OCI-LY7 (cell line): Measurements from ENCODE around the gene ITPRID1. TPM values are rescaled to one million over a fixed set of nuclear protein-coding genes. Genes with fewer than 3 reads are reported as not detected.

Experiments used
- BruUV-seq: library from RNA; stranded (reverse); fragments of 400-500 nt; replicated peaks from 2 replicates; lab custom pipeline; 2021; lab: Mats Ljungman, UMichigan
- CTCF ChIA-PET: fragments of 300-600 bp; sonication (Branson Sonifier 250); formaldehyde crosslinking; loops from one replicate; lab custom pipeline; 2022; ENCODE audit warnings: antibody characterized with exemption; ENCODE audit not compliant: unreplicated experiment; lab: Charles Lee
- POLR2A ChIA-PET: fragments of 300-600 bp; sonication (Branson Sonifier 250); formaldehyde crosslinking; loops from one replicate; lab custom pipeline; 2022; ENCODE audit warnings: antibody characterized with exemption; lab: Charles Lee
- DNase-seq: peaks from one replicate; pipeline ENCODE4 v3.0.0-alpha.2; 2015; ENCODE audit warnings: low spot score
- H2AFZ ChIP-seq: fragments of 200-600 bp; sonication (generic), shearing (Covaris generic); 2 replicates; pipeline ENCODE4 v1.6.1; 2014; ENCODE audit warnings: mild to moderate bottlenecking, antibody characterized with exemption, low read length, moderate library complexity
- H3K27ac ChIP-seq: fragments of 200-600 bp; sonication (generic); 2 replicates; pipeline ENCODE4 v1.5.1; 2014; ENCODE audit warnings: mixed run types, low read depth, mild to moderate bottlenecking, moderate library complexity, low read length, inconsistent platforms; ENCODE audit not compliant: poor library complexity, severe bottlenecking
- H3K36me3 ChIP-seq: fragments of 200-600 bp; sonication (generic); 2 replicates; pipeline ENCODE4 v1.6.1; 2014; ENCODE audit warnings: mild to moderate bottlenecking, antibody characterized with exemption, low read length, moderate library complexity, mixed read lengths; ENCODE audit not compliant: insufficient read depth
- H3K4me1 ChIP-seq: fragments of 200-600 bp; sonication (generic); 2 replicates; pipeline ENCODE4 v1.5.1; 2014; ENCODE audit warnings: mild to moderate bottlenecking, low read length; ENCODE audit not compliant: insufficient read depth, poor library complexity, severe bottlenecking
- H3K4me2 ChIP-seq: fragments of 200-600 bp; sonication (generic); 2 replicates; pipeline ENCODE4 v1.6.1; 2014; ENCODE audit warnings: mild to moderate bottlenecking, low read length
- H3K4me3 ChIP-seq: fragments of 200-600 bp; sonication (generic); 2 replicates; pipeline ENCODE4 v1.5.1; 2014; ENCODE audit warnings: mild to moderate bottlenecking, low read depth, low read length; ENCODE audit not compliant: poor library complexity, severe bottlenecking
- H3K79me2 ChIP-seq: fragments of 200-600 bp; sonication (generic); 2 replicates; pipeline ENCODE4 v1.6.1; 2016; ENCODE audit warnings: low read depth, mild to moderate bottlenecking, low read length, moderate library complexity, mixed read lengths; ENCODE audit not compliant: insufficient read depth
- H3K9me2 ChIP-seq: fragments of 200-600 bp; sonication (generic); 2 replicates; pipeline ENCODE4 v1.6.1; 2016; ENCODE audit warnings: mild to moderate bottlenecking, low read length, mixed read lengths; ENCODE audit not compliant: insufficient read depth
- H3K9me3 ChIP-seq: fragments of 200-600 bp; sonication (generic); 2 replicates; pipeline ENCODE4 v1.6.1; 2014; ENCODE audit warnings: mild to moderate bottlenecking, mixed run types, low read length, mixed read lengths
- H4K20me1 ChIP-seq: fragments of 200-600 bp; sonication (generic); 2 replicates; pipeline ENCODE4 v1.6.1; 2014; ENCODE audit warnings: mild to moderate bottlenecking, antibody characterized with exemption, low read length, moderate library complexity, mixed read lengths; ENCODE audit not compliant: insufficient read depth
- EZH2phosphoT487 ChIP-seq: fragments of 200-600 bp; sonication (generic); IDR thresholded peaks from 2 replicates; pipeline ENCODE4 v1.6.1; 2018; ENCODE audit warnings: low read depth, borderline replicate concordance, mild to moderate bottlenecking, mixed run types, antibody characterized with exemption, low read length, moderate library complexity, mixed read lengths
- intact Hi-C: fragments of 100-400 bp; cut with micrococcal nuclease; formaldehyde crosslinking; loops from one replicate; pipeline ENCODE4 v1.10.0; 2022; ENCODE audit not compliant: unreplicated experiment
- total RNA-seq, 2 experiments: library from RNA; depleted of rRNA in 1 of 2; stranded (reverse); fragments of >200 nt in 1 of 2; shearing (Covaris generic) in 1 of 2; gene quantifications; 2 replicates each; pipeline ENCODE4 v1.2.3, GENCODE V29; 2014 to 2022
- TF ChIP-seq, protein P1 (sequence below): fragments of 200-600 bp; sonication (generic); conservative IDR thresholded peaks from 2 replicates; pipeline ENCODE4 v1.5.1; 2014; ENCODE audit warnings: mild to moderate bottlenecking, antibody characterized with exemption, low read length, moderate library complexity, mixed read lengths

Gene ITPRID1
- total RNA-seq, 2 experiments from 2014 or later = not detected

- no TSS peak for BruUV-seq
- no peaks in the 10 kb centered on the region for H3K79me2 ChIP-seq
- no peaks in the 10 kb centered on the region for H3K9me2 ChIP-seq
- no peak overlapping the region for H2AFZ ChIP-seq
- no peaks in the 10 kb centered on the region for H3K9me3 ChIP-seq
- H3K4me1 ChIP-seq = no peaks in the 10 kb centered on the region
- DNase-seq = no peak
- TF ChIP-seq, protein P1, sequence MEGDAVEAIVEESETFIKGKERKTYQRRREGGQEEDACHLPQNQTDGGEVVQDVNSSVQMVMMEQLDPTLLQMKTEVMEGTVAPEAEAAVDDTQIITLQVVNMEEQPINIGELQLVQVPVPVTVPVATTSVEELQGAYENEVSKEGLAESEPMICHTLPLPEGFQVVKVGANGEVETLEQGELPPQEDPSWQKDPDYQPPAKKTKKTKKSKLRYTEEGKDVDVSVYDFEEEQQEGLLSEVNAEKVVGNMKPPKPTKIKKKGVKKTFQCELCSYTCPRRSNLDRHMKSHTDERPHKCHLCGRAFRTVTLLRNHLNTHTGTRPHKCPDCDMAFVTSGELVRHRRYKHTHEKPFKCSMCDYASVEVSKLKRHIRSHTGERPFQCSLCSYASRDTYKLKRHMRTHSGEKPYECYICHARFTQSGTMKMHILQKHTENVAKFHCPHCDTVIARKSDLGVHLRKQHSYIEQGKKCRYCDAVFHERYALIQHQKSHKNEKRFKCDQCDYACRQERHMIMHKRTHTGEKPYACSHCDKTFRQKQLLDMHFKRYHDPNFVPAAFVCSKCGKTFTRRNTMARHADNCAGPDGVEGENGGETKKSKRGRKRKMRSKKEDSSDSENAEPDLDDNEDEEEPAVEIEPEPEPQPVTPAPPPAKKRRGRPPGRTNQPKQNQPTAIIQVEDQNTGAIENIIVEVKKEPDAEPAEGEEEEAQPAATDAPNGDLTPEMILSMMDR = no peak
- TF ChIP-seq EZH2phosphoT487 = no peak
- H3K27ac ChIP-seq = no peak overlapping the region
- intact Hi-C loops = no loop called here
- no peak overlapping the region for H3K4me3 ChIP-seq
- H4K20me1 ChIP-seq = no peaks in the 10 kb centered on the region
- POLR2A ChIA-PET = no interaction called here
- no peaks in the 10 kb centered on the region for H3K36me3 ChIP-seq
- H3K4me2 ChIP-seq = no peak overlapping the region
- CTCF ChIA-PET = no interaction called here
These were observed 138.1 kb downstream of the ITPRID1 start for GRCh38 chr7:31652063-31652326.

DNA sequence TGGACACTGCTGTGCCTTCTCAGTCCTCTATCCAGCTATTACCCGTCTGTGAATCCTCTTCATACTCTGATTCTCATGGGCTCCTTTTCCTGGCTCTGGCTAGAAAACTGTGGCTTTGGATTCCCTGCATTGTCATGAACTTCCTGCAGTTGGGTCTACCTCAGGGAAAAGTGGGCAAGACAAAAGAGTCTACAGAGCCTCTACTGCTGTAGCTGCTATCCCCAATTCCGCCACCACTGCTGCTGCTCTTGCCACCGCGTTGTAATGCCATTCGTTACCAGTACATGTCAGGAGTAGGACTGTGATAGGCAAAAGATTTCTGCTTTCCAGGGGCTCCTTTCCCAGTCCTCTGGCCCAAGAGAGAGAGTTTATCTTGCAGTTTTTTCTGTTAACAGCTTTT lies 149.2 kb downstream of the ITPRID1 start:
- DNase-seq = no peak
- Histone ChIP-seq H3K36me3 (no peaks in the 10 kb centered on the region), H3K4me3 (no peak overlapping the region), H3K4me2 (no peak overlapping the region), H4K20me1 (no peaks in the 10 kb centered on the region), H3K9me2 (no peaks in the 10 kb centered on the region), H2AFZ (no peak overlapping the region), H3K27ac (no peak overlapping the region), H3K79me2 (no peaks in the 10 kb centered on the region), H3K4me1 (no peaks in the 10 kb centered on the region), H3K9me3 (no peaks in the 10 kb centered on the region)
- ChIA-PET CTCF (no interaction called here), POLR2A (no interaction called here)
- intact Hi-C loops = no loop called here
- TF ChIP-seq, protein P1 = no peak
- no peak for TF ChIP-seq EZH2phosphoT487
- no TSS peak for BruUV-seq

GRCh38 chr7:31664890-31665289 lies 151.0 kb downstream of the ITPRID1 start:
- CTCF ChIA-PET = no interaction called here
- no peaks in the 10 kb centered on the region for H4K20me1 ChIP-seq
- H3K27ac ChIP-seq = no peak overlapping the region
- H3K36me3 ChIP-seq = no peaks in the 10 kb centered on the region
- POLR2A ChIA-PET = interaction anchor here (1.4 kb wide), 1 partner anchor 13 kb away, joined by 5 read pairs; no protein-coding TSS in a partner anchor
- no peaks in the 10 kb centered on the region for H3K4me1 ChIP-seq
- H3K9me2 ChIP-seq = no peaks in the 10 kb centered on the region
- no peak overlapping the region for H3K4me3 ChIP-seq
- no peaks in the 10 kb centered on the region for H3K9me3 ChIP-seq
- BruUV-seq = no TSS peak
- H2AFZ ChIP-seq = no peak overlapping the region
- no peak for DNase-seq
- intact Hi-C loops = no loop called here
- no peak for TF ChIP-seq EZH2phosphoT487
- TF ChIP-seq, protein P1 = no peak
- no peak overlapping the region for H3K4me2 ChIP-seq
- no peaks in the 10 kb centered on the region for H3K79me2 ChIP-seq
